NCI-H2196 (cell line): ENCODE data around the gene TANC1.

Source experiments
- DNase-seq: peaks from one replicate; lab custom pipeline; 2025; ENCODE audit not compliant: unreplicated experiment; lab: John Stamatoyannopoulos, UW

TANC1 gene

DNA sequence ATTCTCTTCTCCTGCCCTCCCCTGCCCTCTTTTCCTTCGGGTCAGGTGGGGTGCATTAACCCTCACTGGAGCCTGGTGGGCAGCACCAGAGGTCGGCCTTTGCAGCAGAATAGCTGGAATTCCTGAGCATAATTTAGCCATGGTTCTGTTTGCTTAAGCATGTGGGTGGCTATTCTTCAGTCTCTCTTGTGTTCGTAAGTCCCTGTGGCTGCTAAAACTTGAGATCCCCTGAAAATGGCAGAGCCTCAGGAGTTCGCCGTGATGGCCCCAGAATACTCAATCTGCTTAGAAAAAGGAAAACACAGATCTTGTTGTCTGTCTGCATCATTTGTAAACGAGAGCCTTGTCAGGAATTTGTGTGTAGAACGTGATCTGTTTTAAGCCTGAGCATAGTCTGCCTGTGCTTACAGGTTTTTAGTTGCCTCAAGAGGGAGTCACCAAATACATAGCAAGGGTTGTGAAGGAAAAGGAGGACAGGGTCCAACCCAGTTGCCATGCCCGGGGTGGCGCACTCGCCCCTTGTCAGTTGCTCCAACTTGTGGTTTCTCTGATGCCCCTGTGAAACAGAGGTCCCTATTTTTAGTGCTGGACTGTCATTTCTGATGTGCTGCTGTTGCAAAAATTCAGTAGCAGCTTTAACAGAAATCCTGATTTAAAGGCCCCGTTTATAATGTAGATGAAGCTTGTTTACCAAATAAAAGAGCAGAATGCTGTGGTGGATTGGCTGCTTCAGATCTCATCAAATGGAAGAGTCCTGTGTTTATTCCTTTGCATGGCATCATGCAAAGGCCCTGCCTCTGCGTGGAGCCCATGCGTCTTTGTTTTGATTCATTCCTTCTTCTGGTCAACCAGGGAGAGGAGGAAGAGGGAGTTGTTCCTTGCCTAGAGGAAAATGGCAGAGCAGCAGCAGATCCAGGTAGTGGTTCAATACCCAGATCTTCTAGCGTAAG, 243.3 kb downstream of the TANC1 start:
- no peak for DNase-seq

DNA sequence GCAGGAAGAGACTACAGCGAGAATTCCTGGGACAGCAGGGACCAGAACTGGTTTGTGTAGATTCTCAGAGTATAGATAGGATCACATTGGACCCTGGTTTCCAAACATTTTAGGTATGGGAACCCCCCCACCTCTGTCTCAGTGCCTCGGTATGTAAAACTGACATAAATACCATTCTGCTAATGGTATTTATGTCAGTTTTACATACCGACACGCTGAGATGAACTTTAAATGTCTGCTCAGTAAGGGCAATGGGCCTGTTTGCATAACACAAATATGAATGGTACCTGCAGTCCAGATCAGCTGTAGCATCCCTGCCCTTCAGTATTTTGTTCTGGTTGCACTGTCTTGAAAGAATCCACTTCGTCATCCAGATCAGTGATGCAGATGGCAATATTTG, 244.9 kb downstream of the TANC1 start:
- no peak for DNase-seq

DNA sequence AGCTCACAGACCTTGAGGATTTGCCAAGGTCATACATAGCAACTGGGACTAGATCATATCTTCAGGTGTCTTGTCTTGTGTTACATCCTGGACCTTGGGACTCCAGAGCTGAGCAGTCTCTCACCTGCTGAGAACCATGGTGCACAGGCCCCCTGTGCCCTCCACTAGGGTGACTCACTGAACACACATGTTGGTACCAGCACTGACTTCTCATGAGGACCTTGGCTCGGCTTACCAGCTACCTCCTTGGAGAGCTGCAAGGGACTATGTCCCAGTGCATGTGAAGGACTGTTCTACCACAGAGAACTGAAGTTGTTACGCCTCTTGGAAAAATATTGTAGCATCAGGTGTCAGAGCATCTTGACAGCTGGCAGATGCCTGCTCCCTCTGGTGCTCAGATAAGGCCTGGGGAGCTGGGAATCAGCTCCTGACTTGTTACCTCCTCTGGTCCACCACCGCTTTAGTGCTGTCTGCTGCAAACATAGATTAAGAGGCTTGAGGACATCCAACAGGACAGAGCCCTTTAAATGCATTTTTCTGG, 246.0 kb downstream of the TANC1 start:
- no peak for DNase-seq

DNA sequence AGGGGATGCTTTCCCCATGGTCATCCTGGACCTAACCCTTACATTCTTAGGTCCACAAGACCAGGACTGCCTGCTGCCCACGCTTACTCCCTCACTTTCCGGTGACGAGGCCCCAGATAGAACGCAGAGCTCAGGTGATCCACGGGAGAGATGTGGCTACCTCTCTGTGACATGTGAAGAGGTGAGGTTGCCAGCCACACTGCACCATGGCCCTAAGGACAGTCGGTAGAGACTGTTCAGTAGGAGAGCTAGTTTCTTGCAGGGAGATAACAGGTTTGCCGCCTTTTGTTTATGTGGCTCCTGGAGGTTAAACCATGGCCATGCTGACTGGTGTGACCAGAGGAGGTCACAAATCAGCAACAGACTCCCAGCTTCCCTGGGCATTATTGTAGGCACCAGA, 246.7 kb downstream of the TANC1 start:
- DNase-seq = no peak

DNA sequence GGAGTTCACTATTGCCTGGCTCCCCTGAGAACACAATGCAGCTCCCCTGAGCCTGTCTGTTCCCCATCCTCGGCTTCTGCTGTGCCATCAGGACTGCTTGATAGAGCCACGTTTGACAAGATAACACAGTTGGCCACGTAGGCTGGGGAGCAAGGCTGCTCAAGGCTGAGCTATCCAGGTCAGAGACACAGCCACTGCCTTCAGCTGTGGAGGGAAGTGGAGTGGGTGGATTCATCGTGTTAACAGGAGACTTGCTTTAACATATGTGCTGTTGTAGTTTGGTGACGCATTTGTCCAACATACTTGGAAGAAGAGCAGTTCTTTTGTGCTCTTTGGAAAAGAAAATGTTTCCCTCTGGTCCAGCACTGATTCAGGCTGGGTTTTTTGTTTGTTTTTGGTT, 249.2 kb downstream of the TANC1 start:
- DNase-seq = no peak

DNA sequence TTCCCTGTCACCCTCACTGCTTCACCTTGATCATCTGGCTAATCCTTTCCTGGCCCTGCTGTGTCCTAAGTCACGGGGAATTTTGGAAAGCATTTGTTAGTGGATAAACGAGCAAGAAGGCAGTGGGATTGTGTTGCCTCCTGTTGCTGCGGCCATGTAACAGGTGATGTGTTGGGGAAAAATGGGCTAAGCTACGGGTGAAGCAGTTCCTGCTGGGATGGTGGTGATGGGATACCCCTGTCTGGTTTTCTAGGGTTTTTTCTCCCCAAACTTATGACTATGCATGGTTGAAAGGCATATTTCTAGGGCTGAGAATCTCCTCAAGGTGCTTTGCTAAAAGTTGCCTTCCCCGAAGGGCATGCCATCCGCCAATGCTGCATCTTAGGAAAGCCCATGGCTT, 249.9 kb downstream of the TANC1 start:
- no peak for DNase-seq

DNA sequence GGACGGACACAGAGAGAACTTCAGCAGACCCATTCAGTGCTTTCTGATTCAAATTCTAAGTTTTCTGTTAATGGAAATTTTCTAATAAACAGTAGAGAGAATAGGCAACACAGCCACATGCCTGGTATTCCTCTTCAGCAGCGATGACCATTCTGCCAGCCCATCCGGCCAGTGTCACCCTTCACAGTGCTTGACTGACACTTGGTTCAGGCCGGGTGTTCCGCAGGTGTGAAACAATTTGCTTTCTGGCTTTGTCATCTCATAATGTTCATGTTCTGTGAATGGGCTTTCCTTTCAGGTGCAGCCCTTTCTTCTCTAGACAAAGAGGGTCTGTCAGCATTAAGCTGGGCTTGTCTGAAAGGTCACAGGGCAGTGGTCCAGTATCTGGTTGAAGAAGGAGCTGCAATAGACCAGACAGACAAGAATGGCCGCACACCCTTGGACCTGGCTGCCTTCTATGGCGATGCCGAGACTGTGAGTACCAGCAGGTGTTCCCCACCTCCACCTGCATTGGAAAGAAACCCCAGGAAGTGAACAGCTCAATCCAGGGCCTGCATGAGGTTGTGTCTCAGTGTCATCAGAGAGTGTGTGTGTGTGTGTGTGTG, 251.1 kb downstream of the TANC1 start:
- no peak for DNase-seq

DNA sequence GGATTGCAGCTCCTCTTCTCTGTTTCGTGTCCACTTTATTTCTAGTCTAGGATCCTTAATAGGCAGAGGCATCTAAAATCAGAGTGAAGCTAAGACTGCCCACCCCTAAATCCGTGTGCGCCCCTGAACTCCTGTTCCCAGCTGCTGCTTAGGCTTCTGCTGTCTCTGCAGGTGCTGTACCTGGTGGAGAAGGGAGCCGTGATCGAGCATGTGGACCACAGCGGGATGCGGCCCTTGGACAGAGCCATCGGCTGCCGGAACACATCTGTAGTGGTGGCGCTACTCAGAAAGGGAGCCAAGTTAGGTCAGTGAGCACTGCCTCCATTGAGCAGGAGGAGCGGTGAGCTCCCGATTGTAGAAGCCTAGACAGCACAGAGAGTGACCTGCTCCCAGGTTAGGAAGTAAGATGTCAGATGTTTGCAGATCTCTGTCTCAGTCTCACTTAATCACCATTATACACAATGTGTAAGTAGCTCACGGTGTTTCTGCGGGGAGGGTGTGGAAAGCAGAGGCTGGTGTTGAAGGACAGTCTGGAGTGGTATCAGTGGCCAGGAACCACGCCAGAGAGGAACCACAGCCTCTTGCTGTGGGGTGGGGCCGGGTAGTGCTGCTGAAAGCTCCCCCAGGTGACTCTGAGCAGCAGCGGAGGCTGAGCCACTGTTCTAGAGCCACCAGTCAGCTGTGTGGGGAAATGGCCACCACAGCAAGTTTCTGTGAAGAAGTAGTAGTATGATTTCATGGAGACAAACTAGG, 255.8 kb downstream of the TANC1 start:
- no peak for DNase-seq

DNA sequence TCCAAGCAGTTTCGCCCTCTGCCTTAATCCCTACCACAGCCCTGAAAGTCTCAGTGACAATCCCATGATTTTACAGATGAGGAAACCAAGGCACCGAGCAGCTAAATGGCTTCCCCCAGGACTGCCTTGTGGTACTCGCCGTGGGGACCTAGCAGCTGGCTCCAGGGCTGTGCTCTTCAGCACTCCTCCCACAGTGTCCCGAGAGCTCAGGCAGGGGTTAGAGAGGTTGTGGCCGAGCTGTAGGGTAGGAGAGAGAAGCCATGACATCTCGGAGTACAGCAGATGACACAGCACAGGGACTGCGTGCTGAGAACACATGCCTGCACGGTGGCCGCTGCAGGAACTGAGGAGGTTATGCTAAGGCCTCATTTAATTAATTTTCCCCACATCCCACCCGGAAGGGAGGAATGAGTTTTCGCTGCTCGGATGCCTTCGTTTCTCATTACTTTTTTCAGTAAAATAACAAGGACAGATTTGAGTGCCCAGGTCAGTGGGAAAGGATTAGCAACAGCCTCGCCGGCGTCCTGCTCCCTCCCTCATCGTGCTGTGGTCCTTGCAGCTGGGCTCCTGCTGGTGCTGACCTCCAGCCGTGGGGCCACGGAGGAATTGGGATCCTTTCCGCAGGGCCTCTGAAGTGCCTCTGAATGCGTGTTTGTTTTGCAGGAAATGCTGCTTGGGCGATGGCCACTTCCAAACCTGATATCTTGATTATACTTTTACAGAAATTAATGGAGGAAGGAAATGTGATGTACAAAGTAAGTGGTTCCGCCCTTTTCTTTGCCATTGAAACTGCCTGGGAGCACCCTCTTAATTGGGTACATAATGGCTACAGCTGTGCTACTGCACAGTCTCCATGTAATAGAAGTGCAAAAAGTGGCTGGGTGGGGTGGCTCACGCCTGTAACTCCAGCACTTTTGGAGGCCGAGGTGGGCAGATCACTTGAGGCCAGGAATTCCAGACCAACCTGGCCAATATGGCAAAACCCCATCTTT, 256.9 kb downstream of the TANC1 start:
- no peak for DNase-seq

DNA sequence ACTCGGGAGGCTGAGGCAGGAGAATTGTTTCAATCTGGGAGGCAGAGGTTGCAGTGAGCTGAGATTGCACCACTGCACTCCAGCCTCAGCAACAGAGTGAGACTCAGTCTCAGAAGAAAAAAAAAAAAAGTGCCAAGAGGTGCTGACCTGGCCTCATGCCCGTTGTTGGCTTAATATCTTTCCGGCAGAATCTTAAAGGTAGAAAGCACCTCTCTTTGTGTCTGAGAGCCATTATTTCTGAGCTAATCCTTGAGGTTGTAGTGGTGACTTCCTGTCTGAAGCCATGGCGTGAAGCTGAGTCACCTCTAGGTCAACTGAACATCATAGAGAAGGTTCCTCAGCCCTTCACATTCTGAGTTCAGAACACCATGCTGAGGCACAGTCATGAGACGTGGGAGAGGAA, 257.6 kb downstream of the TANC1 start:
- DNase-seq = peak; percentile 59

DNA sequence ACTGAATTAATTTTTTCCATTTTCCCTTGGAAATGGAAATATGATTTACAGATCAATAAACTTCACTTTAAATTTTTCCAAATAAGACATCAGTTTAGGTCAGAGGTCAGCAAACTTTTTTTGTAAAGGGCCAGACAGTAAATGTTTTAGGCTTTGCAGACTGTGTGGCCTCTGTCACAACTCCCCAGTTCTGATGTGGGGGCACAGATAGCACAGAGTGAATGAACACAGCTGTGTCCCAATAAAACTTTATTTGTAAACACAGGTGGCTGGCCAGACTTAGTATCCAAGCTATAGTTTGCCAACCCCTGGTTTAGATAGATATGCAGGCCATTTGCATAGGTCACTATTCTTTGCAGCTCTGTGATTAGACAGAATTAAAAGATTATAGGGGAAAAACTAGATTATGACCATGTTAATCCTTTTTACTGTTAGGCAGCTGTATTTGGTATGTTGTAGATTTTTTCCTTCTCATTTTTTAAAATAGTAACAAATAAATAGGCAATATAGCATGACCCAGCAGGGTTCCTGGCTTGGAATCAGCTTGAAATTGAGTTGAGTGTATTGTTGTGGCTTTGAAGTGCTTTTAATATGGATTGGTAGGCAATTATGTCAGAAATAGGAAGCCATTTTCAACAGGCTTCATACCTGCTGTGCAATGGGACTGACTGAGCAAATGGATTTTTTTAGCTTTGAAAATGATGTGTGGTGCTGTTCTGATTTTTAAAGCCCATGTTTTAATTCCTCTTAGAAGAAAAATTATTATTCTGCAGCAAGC, 258.4 kb downstream of the TANC1 start:
- DNase-seq = peak; percentile 11

DNA sequence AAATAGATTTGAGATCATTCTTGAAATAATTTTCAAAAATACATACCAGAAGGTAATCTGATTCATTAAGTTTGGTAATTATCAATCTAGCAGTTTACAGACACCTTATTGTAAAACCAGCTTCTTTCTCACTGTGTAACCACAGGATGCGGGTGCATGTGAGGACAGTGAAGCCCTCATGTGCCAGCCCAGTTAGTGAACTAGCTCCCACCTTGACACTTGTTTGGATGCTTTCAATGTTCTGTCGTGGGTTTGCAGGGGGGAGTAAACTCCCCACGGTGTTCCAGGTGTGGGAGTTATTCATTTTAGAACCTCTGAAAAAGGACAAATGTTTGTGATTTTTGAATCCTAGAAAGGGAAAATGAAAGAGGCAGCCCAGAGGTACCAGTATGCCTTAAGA, 259.0 kb downstream of the TANC1 start:
- no peak for DNase-seq

DNA sequence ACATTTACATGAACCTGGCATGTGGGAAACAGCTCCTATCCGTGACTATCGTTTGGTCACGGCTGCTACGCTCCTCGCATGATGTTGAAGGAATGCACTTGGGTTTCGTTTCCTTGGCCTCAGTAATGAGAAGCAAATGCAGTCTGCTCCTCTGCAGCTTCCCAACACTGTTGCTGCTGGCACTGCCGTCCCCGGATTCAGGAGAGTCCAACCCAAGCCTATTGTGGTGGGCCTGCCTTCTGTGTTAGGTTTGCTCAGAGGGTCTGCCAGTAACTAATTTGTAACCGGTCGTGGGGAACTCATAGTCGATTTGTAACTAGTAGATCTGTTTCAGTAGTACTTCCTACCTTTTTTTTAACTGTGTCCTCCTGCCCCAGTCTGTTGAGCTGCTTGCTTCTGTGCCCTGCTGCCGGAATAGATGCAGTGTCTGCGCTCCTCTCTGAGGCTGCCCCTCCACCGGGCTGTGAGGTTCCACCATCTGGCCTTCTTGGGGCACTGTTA, 259.7 kb downstream of the TANC1 start:
- DNase-seq = no peak

DNA sequence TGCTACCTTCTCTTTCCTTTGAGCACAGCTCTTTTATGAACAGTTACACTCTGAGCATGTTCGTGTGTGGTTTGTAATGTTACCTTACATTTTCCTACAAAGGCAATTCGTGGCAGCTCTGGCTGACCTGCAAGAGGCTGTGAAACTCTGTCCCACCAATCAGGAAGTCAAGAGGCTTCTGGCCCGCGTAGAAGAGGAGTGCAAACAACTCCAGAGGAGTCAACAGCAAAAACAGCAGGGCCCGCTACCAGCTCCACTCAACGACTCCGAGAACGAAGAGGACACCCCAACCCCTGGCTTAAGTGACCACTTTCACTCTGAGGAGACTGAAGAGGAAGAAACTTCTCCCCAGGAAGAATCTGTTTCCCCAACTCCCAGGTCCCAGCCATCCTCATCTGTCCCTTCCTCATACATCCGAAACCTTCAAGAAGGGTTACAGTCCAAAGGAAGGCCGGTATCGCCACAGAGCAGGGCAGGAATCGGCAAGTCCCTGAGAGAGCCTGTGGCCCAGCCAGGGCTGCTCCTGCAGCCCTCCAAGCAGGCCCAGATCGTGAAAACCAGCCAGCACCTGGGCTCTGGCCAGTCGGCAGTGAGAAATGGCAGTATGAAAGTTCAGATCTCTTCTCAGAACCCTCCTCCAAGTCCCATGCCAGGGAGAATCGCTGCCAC, 261.2 kb downstream of the TANC1 start:
- no peak for DNase-seq

DNA sequence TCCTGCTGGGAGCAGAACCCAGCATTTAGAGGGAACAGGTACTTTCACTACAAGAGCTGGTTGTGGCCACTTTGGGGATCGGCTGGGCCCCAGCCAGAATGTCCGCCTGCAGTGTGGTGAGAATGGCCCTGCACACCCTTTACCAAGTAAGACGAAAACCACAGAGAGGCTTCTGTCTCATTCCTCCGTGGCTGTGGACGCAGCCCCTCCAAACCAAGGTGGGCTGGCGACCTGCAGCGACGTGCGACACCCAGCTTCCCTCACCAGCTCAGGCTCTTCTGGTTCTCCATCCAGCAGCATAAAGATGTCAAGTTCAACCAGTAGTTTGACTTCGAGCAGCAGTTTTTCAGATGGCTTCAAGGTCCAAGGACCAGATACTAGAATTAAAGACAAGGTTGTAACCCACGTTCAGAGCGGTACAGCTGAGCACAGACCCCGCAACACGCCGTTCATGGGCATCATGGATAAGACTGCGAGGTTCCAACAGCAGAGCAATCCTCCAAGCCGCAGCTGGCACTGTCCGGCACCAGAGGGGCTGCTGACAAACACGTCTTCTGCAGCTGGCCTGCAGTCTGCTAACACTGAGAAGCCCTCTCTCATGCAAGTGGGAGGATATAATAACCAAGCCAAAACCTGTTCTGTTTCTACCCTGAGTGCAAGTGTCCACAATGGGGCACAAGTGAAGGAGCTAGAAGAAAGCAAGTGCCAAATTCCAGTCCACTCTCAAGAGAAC, 261.9 kb downstream of the TANC1 start:
- DNase-seq = no peak

DNA sequence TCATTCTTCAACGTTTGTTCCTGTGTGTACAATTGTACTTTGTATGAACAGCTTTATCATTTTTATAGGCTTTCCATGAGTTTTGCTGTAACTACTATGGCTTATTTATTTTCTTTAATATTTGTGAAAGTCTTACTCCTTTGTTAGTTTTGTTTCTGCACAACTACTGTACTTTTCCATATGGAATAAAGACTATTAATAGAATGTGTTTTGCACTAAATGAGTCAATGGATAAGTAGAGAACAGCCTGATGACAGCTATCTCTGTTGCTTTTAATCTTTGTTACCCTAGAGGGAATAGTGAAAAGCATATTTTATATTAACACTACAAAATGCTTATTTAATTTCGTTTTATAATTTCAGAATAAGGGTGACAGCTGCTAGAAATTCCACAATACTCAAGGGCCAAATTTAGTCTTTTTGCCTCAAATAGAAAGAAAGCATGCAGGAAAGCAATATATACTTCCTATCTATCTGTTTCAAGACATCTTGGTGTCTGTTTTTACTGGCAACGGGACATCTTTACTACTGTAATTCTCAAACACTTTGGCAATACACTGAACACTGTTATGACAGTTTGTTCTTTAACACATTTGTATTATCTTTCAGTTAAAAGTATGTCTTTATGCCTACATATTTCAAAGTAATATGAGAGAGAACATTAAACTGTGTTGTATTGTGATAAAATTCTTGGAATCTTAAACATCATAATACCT, 264.2 kb downstream of the TANC1 start:
- DNase-seq = no peak

DNA sequence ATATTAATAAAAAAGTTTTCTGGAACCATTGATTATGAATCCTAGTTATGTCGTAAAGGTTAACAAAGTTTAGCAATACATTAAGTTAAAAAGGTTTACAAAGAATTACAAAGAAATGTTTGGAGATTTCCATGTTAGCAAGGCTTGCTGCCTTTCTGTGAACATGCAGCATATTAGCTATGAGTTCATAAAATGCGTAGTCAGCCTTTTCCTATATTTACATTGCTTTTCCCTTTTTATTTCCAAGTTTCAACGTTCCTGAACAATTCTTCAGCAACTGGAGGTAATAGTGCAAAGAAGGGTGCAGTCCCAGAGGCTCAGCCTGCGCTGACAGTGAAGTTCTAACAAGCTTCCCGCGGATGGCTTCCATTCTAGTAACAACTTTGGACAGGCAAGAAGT, 266.4 kb downstream of the TANC1 start:
- no peak for DNase-seq

DNA sequence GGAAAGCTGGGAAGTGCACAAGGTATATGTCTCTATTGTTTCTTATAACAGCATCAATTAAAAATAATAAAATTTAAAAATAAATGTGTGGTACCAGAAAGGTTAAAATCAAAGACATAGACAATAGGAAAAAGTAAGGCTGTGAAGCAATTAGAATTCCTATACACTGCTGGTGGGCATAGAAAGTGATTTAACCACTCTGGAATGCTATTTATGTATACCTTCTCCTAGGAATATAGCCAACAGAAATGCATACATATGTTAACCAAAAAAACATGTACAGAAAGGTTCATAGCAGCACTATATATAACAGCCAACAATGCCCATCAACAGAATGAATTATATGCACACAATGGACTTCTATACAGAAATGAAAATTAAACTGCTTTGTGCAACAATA, 275.1 kb downstream of the TANC1 start:
- DNase-seq = no peak
